Thyroid gland (tissue), 4 donors: ENCODE measurements around the gene NGEF. TPM values are rescaled to one million over a fixed set of nuclear protein-coding genes. Genes with fewer than 3 reads are reported as not detected.

Experiments used
- DNase-seq, 2 donors: peaks; one replicate each; pipeline ENCODE4 v3.0.0-alpha.2; 2019
- H3K27ac ChIP-seq, 3 donors: fragments of 200-600 bp; sonication (generic); 1 replicate in 2 of 3; 2 replicates in 1 of 3; pipeline ENCODE4 v1.5.1; 2016 to 2019; ENCODE audit warnings: mild to moderate bottlenecking in 1 of 3, moderate library complexity in 1 of 3
- H3K27me3 ChIP-seq: fragments of 200-600 bp; sonication (generic); one replicate; pipeline ENCODE4 v1.5.1; 2019
- H3K36me3 ChIP-seq, 2 donors: fragments of 200-600 bp; sonication (generic); one replicate each; pipeline ENCODE4 v1.5.1; 2016 to 2019
- H3K4me1 ChIP-seq, 2 donors: fragments of 200-600 bp; sonication (generic); one replicate each; pipeline ENCODE4 v1.5.1; 2017 to 2019
- H3K4me3 ChIP-seq, 3 donors: fragments of 200-600 bp; sonication (generic); replicated peaks in 1 of 3; 1 replicate in 2 of 3; 2 replicates in 1 of 3; pipeline ENCODE4 v1.5.1; 2016; ENCODE audit warnings: mild to moderate bottlenecking in 1 of 3
- H3K9me3 ChIP-seq: fragments of 200-600 bp; sonication (generic); one replicate; pipeline ENCODE4 v1.5.1; 2017
- POLR2A ChIP-seq, 2 donors: fragments of 450-650 bp; IDR thresholded peaks; one replicate each; pipeline ENCODE4 v1.6.1; 2017; ENCODE audit warnings: antibody characterized with exemption in 2 of 2, mild to moderate bottlenecking in 2 of 2, moderate library complexity in 1 of 2
- WGBS, 2 donors: methylation state at CpG; one replicate each; pipeline ENCODE4 v1.1.5; 2017; 5-methylcytosine and 5-hydroxymethylcytosine counted together
- intact Hi-C: fragments of 100-400 bp; cut with DNase I; formaldehyde crosslinking; loops from one replicate; pipeline ENCODE4 v1.15.1; 2023
- total RNA-seq, 4 donors: library from RNA; depleted of rRNA; stranded (reverse); fragments of >200 nt; gene quantifications; one replicate each; pipeline ENCODE4 v1.2.3, GENCODE V29; 2016
- TF ChIP-seq, protein P1 (sequence below), 6 experiments: fragments of 200-600 bp in 3 of 6; fragments of 450-650 bp in 3 of 6; sonication (generic) in 3 of 6; IDR thresholded peaks; one replicate each; pipeline ENCODE4 v1.5.1; 2016 to 2019; ENCODE audit warnings: antibody characterized with exemption in 6 of 6, mild to moderate bottlenecking in 2 of 6, inconsistent platforms in 1 of 6, moderate library complexity in 1 of 6

The NGEF gene
- total RNA-seq, 4 donors from 2014 or later, result 0.11 to 2.1 TPM; not detected in 2

DNA sequence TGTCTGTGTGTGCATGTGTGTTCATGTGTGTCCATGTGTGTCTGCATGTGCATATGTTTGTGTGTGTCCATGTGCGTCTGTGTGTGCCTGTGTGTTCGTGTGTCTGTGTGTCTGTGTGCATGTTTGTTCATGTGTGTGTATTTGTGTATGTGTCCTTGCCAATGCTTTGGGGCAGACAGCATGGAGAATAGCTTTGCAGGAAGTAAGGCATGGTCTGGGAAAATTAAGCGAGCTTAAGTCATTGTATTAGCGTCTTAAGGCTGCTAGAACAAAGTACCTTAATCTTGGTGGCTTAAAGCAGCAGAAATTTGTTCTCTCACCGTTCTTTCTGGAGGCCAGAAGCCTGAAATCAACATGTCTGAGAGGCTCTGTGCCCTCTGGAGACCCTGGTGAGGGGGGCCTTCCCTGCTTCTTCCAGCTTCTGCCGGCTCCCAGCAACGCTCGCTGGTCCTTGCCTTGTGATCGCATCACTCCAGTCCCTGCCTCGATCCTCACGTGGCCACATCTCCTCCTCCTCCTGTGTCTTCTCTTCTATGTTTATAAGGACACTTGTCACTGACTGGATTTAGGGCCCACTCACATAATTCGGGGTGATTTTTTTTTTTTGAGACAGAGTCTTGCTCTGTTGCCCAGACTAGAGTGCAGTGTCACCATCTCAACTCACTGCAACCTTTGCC is 23.2 kb upstream of the NGEF start:
- H3K9me3 ChIP-seq, result no peaks in the 10 kb centered on the region
- H3K4me3 ChIP-seq, result no peak overlapping the region
- DNase-seq, result no peak
- TF ChIP-seq, protein P1, sequence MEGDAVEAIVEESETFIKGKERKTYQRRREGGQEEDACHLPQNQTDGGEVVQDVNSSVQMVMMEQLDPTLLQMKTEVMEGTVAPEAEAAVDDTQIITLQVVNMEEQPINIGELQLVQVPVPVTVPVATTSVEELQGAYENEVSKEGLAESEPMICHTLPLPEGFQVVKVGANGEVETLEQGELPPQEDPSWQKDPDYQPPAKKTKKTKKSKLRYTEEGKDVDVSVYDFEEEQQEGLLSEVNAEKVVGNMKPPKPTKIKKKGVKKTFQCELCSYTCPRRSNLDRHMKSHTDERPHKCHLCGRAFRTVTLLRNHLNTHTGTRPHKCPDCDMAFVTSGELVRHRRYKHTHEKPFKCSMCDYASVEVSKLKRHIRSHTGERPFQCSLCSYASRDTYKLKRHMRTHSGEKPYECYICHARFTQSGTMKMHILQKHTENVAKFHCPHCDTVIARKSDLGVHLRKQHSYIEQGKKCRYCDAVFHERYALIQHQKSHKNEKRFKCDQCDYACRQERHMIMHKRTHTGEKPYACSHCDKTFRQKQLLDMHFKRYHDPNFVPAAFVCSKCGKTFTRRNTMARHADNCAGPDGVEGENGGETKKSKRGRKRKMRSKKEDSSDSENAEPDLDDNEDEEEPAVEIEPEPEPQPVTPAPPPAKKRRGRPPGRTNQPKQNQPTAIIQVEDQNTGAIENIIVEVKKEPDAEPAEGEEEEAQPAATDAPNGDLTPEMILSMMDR (IDR thresholded peaks at IDR 0.05), result no peak
- no peak for TF ChIP-seq POLR2A (IDR thresholded peaks at IDR 0.05)
- no peaks in the 10 kb centered on the region for H3K27me3 ChIP-seq
- intact Hi-C loops, result no loop called here
- no peaks in the 10 kb centered on the region for H3K36me3 ChIP-seq
- H3K27ac ChIP-seq, result no peak overlapping the region
- 80 to 87% methylated on average over 12 of the region's 12 CpGs for WGBS, 2 donors
- H3K4me1 ChIP-seq, result no peaks in the 10 kb centered on the region

DNA sequence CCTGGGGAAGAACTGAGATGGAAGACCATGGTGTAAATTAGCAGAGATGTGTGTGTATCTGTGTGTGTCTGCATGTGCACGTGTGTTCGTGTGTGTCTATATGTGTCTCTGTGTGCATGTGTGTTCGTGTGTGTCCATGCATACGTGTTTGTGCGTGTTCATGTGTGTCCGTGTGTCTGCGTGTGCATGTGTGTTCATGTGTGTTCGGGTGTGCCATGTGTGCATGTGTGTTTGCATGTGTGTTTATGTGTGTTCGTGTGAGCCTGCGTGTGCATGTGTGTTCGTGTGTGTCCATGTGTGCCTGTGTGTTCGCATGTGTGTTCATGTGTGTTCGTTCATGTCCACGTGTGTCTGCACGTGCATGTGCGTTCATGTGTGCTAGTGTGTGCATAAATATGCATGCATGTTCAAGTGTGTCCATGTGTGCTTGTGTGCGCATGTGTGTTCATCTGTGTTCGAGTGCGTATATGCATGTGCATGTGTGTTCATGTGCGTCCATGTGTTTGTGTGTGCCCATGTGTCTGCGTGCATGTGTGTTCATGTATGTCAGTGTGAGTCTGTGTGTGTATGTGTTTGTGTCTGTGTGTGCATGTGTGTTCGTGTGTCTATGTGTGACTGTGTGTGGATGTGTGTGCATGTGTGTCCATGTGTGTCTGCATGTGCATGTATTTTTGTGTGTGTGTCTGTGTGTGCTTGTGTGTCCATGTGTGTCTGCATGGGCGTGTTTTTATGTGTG is 22.5 kb upstream of the NGEF start:
- Histone ChIP-seq H3K9me3 (no peaks in the 10 kb centered on the region), H3K4me1 (no peaks in the 10 kb centered on the region), H3K27me3 (no peaks in the 10 kb centered on the region), H3K27ac (no peak overlapping the region), H3K36me3 (no peaks in the 10 kb centered on the region), H3K4me3 (no peak overlapping the region)
- TF ChIP-seq, protein P1 (IDR thresholded peaks at IDR 0.05), result no peak
- no peak for TF ChIP-seq POLR2A (IDR thresholded peaks at IDR 0.05)
- no peak for DNase-seq
- intact Hi-C loops, result no loop called here
- 91 to 93% methylated on average over 23 of the region's 23 CpGs for WGBS, 2 donors

DNA sequence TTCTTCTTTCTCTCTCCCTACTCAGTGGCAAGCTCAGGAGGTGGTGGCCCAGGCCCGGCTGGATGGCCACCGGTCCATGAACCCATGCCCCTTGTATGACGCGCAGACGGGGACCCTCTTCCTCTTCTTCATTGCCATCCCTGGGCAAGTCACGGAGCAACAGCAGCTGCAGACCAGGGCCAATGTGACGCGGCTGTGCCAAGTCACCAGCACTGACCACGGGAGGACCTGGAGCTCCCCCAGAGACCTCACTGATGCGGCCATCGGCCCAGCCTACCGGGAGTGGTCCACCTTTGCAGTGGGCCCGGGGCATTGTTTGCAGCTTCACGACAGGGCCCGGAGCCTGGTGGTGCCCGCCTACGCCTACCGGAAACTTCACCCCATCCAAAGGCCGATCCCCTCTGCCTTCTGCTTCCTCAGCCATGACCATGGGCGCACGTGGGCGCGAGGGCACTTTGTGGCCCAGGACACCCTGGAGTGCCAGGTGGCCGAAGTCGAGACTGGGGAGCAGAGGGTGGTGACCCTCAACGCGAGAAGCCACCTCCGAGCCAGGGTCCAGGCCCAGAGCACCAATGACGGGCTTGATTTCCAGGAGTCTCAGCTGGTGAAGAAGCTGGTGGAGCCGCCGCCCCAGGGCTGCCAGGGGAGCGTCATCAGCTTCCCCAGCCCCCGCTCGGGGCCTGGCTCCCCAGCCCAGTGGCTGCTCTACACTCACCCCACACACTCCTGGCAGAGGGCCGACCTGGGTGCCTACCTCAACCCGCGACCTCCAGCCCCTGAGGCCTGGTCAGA is 21.2 kb upstream of the NGEF start:
- Histone ChIP-seq H3K27me3 (no peaks in the 10 kb centered on the region), H3K4me3 (no peak overlapping the region), H3K4me1 (no peaks in the 10 kb centered on the region), H3K27ac (no peak overlapping the region), H3K9me3 (no peaks in the 10 kb centered on the region), H3K36me3 (no peaks in the 10 kb centered on the region)
- intact Hi-C loops, result no loop called here
- no peak for TF ChIP-seq POLR2A (IDR thresholded peaks at IDR 0.05)
- TF ChIP-seq, protein P1 (IDR thresholded peaks at IDR 0.05), result no peak
- WGBS, 2 donors, result 95% methylated on average over 9 to 17 of the region's 37 CpGs
- no peak for DNase-seq

DNA sequence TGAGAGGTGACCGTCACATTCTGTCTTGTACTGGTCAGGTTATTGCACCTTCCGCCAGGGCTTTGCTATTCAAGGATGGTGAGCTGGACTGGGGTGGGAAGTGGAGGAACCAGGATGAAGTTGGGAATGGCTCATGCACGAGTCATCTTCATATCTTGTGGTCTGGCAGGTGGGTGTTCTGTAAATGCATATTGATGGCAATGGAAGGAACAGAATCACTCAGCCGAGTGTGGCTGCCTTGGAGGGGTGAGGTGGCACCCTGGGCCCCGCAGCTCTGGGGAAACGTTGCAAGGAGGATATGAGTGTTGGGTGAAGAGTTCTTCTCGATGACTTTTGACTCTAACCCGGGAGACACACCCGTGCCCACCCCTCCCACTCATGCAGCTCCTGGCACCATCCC is 20.6 kb upstream of the NGEF start:
- H3K36me3 ChIP-seq, result no peaks in the 10 kb centered on the region
- no peak overlapping the region for H3K4me3 ChIP-seq
- TF ChIP-seq, protein P1 (IDR thresholded peaks at IDR 0.05), result no peak
- TF ChIP-seq POLR2A (IDR thresholded peaks at IDR 0.05), result no peak
- no peaks in the 10 kb centered on the region for H3K4me1 ChIP-seq
- WGBS, 2 donors, result 71 to 82% methylated on average over 9 of the region's 9 CpGs
- H3K27me3 ChIP-seq, result no peaks in the 10 kb centered on the region
- no peak overlapping the region for H3K27ac ChIP-seq
- no peaks in the 10 kb centered on the region for H3K9me3 ChIP-seq
- DNase-seq, result no peak
- intact Hi-C loops, result no loop called here
